ENCODE data around the gene A1BG.
"Not testable (repeated sequence)": the region's sequence is repeated elsewhere in the genome, so short reads cannot be mapped to it uniquely, and the experiment has no call there.

A1BG gene

DNA sequence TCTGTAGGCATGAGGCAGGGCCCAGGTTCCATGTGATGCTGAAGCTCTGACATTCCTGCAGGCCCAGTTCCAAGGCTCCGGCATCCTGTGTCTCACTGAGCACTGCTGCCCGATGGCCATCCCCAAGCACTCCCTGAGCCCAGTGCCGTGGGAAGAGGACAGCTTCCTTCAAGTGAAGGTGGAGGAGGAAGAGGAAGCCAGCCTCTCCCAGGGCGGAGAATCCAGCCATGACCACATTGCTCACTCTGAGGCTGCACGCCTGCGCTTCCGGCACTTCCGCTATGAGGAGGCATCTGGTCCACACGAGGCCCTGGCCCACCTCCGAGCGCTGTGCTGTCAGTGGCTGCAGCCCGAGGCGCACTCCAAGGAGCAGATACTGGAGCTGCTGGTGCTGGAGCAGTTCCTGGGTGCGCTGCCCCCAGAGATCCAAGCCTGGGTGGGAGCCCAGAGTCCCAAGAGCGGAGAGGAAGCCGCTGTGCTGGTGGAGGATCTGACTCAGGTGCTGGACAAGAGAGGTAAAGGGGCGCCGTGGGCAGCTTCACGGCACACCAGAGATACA lies 18.5 kb downstream of the A1BG start:
- no peak for DNase-seq (ENCODE audit: low read depth)

DNA sequence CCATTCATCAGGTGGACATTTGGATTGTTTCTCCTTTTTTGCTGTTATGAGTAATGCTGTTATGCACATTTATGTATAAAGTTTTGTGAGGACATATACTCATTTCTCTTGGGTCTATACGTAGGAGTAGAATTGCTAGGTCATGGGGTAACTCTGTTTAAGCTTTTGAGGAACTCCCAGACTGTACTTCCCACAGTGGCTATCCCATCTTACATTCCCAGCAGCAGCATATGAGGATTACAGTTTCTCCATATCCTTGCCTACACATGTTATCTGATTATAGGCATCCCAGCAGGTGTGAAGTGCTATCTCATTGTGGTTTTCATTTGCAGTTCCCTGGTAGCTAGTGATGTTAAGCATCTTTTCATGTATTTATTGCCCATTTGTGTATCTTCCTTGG lies 20.6 kb downstream of the A1BG start:
- DNase-seq (ENCODE audit: low read depth): no peak

DNA sequence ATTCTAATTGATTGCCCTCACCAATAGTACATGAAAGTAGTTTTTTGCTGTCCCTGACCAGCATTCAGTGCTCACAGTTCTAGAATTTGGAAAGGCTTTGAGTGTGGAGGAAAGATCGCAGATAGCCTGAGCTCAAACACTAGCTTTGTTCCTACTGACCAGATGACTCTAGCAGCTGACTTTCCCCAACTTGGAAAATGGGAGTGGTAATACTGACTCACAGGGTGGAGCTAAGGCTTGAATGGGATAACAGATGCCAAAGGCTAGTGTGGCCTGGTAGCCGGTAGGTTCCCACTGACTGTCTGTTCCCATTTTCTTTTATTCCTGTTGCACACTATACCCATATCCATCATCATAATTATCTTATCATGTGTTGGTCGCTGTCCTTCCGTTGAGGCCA lies 22.8 kb downstream of the A1BG start:
- DNase-seq (ENCODE audit: low read depth): peak; percentile 59

DNA sequence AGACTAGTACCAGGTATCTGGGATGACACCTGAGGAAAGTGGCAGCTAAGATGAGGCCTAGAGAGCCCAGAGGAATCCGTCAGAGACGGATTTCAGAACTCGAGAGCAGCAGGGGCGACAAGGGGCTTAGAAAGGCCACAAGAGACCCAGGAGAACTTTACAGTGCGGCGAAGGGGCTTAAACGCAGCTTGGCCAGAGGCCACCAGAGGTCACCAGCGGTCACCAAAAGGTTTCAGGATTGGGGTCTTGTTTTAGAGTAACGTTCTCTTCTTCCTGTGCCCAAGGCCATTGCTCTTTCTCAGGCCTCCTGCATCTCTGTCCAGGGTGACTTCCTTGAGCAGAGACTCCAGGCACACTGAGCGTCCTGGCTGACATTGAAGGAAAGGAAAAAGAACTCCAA lies 24.3 kb downstream of the A1BG start:
- no peak for DNase-seq (ENCODE audit: low read depth)

DNA sequence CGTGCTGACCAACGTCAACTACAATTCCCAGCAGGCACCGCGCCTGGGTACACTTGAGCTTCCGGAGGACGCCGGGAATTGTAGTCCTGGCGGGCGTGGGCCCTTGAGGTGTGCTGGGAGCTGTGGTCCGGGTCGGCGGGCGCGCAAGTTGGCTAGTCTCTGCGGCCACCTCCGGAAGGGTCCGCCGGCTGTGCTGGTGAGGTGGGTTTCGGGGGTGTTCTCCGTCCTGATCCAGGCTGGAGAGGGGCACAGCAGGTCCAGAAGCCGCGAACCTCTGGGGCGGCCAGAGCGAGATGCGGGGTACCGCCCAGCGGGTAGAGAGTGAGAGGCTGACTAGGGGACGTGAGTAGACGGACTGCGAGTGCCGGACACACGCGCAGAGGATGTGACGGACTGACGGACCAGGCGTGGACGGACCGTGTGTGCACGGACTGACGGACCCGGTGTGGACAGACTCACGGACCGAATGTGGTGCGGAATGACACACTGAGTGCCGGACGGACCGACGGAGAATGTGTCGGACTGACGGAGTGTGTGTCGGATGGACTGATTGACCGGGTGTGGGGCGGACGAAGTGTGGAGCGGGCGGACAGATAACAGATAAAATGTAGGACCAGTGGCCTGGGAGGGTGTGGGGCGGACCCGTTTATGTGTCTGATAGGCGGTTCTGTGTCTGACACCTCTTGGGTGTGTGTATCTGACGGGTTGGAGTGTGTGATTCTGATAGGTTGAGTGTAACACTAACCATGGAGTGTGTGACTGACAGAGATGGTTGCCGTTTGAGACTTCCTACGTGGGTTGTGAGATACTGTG lies 26.2 kb downstream of the A1BG start, which contains the start of gene ZSCAN22:
TSS of gene ZSCAN22 (plus strand) at position 81 of the 813 bp plus-strand sequence. CDS start 7,809 bp downstream, outside the sequence.
- peak; percentile 96 for DNase-seq (ENCODE audit: low read depth)

DNA sequence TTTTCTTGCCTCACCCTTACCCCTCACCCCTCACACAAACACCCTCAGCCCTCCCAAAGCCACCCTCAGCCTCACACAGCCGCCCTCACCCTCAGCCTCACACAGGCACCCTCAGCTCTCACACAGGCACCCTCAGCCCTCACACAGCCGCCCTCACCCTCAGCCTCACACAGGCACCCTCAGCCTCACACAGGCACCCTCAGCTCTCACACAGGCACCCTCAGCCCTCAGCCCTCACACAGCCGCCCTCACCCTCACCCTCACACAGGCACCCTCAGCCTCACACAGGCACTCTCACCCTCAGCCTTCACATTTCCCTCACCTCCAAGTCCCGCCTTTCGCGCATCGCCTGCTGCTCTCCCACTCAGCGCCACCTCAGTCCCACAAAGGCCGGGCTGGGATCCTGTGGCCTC lies 26.8 kb downstream of the A1BG start:
- no peak for DNase-seq (ENCODE audit: low read depth)

DNA sequence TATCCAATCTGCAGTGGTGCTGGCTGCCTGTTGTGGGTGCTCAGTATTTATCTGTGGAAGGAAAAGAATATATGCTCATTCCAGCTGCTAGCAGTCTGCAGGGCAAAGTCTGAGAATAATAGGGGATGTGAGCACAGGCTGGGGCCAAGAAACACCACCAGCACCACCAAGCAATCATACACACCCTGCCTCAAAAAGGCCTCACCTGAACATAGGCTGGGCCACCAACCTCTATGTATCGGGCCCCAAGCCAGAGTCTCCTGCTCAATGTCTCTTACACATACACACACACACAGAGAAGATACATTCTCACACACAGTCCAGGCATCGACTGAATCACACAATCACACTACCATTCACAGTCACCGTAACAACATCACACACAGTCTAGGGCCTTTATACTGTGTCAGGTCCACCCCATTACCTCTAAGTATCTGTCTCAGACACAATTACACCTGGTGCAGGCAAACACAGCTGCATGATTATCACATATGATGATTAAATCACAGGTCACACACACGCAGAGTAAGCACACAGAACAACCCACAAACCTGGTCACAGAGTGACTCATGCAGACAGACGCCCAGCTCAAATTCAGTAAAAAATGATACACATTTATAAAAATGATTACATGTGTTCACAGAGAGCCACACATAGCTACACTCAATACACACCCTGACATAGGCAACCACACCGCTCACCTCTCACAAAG lies 27.8 kb downstream of the A1BG start:
- no peak for DNase-seq (ENCODE audit: low read depth)

DNA sequence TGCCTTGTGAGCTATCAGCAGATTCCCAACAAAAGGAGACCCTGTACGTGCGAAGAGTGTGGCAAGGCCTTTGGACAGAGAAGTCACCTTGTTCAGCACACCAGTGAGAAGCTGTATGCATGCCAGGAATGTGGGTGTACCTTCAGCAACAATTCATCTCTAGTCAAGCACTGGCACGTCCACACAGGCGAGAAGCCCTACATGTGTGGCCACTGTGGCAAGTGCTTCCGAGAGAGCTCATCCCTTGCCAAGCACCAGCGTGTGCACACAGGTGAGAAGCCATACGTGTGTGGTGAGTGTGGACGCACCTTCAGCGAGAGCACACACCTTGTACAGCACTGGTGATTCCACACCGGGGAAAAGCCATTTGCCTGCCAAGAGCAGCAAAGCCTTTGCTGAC lies 34.1 kb downstream of the A1BG start:
- no peak for DNase-seq (ENCODE audit: low read depth)

DNA sequence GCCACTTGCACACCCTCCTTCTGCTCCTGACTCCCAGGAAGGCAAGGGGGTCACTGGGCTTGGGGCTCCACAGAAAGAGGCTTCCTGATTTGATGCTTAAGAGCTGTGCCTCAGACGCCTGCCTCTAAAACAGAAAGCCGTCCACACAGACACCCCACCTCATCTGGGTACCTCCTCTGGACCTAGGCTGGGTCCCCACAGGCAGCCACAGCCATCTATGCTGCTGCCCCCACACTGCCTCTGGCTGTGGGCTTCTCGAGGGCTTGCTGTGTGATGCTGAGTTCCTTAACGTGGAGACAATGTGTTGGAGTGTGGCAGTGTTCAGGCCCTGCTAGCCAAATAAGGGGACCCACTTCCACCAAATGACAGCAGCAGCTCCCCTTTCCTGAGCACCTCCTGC lies 35.0 kb downstream of the A1BG start:
- no peak for DNase-seq (ENCODE audit: low read depth)

DNA sequence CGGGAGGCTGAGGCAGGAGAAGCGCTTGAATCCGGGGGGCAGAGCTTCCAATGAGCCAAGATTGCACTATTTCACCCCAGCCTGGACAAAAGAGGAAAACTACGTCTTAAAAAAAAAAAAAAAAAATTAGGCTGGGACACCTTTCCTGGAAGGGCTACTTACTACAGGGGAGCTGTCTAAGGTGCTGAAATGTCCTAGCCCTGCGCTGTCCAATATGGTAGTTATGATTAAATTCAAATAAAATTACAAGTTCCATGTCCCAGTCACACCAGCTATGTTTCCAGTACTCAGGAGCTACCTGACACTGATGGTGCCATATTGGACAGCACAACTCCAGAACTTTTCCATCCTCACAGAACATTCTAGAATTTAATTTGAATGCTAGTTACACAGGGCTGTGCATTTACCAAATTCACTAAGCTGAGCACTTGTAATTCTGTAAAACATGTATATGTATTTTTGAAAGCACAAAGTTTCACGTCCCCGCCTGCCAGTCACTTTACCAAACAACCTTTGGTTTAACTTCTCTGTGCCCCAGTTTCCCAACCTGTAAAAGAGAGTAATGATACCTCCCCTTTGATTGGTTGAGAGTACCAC lies 35.7 kb downstream of the A1BG start:
- peak; percentile 63 for DNase-seq (ENCODE audit: low read depth)

DNA sequence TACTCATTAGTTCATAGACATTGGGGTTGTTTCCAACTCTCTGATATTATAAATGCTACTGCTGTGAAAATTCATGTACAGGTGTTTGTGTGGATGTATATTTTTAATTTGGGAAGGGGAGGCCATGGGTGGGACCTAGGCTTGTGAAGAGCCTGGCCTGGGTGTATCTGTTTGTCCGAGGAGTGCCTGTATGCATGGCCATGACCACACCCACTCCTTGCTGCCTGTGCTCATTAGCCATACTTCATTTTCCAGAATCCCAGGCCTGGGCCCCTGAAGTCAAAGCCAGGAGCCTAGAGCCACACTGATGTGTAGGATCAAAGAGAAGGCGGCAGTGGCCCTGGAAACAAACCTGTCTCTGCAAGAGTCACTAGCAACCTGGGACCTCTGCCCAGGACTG lies 37.7 kb downstream of the A1BG start:
- no peak for DNase-seq (ENCODE audit: low read depth)

DNA sequence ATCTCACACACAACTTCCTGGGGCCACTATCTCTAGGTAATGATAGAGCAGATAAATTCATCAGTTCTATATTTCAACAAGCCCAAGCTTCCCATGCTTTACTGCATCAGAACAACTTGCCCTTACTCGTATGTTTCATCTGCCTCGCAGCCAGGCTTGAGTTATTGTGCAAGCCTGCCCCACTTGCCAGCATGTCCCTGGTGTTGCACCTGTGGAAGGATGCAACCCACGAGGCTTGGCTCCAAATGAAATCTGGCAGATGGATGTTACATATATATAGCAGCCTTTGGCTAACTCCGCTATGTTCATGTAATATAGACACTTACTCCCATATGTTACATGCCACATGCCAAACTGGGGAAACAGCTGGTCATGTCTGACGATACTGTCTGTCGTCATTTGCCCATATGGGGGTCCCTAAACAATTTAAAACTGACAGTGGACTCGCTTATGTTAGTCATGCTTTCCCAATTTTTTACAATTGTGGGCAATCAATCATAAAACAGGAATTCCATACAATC lies 41.9 kb downstream of the A1BG start:
- DNase-seq (ENCODE audit: low read depth): no peak

DNA sequence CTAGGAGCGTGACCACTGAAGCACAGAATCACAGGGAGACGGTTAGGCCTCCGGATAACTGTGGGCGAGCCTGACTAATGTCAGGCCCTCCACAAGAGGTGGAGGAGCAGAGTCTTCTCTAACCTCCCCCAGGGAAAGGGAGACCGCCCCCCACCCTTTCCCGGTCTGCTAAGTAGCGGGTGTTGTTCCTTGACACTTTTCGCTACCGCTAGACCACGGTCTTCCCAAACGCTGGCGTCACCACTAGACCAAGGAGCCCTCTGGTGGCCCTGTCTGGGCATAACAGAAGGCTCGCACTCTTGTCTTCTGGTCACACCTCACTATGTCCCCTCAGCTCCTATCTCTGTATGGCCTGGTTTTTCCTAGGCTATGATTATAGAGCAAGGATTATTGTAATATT lies 42.6 kb downstream of the A1BG start:
- DNase-seq (ENCODE audit: low read depth): not testable (repeated sequence)

DNA sequence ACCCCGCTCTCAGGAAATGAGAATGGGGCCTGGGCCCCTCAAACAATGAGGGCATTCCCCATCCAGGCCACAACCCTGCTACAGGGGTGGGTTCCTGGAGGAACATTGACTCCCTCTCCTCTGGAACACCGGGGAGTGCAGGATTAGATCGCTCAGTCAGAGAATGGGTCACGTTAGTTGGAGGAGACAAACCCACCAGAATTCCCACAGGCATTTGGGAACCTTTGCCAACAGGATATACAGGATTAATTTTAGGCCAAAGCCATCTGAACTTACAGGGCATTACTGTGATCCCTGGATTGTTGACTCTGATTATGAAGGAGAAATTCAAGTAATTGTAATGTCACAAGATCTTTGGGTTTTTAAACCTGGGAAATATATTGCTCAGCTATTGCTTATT lies 45.6 kb downstream of the A1BG start:
- DNase-seq (ENCODE audit: low read depth): no peak

DNA sequence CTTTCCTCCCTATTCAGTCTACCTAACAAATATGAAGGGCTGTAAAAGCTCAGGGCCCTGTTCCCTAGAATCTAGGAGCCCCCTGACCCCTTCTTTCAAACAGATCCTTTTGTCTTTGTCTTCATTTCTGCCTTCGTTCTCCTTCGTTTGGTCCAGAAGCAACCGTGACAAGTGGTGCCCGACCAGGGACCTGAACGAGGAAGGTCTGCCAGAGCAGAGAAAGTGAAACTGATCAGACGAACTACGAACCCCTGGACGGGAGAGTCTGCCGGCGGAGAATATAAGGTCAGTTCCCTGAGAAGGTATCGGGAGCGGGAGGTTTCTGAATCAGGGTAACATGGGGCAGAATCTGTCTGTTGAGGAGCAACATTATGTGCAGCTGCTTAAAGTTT lies 47.4 kb downstream of the A1BG start:
- DNase-seq (ENCODE audit: low read depth): no peak

DNA sequence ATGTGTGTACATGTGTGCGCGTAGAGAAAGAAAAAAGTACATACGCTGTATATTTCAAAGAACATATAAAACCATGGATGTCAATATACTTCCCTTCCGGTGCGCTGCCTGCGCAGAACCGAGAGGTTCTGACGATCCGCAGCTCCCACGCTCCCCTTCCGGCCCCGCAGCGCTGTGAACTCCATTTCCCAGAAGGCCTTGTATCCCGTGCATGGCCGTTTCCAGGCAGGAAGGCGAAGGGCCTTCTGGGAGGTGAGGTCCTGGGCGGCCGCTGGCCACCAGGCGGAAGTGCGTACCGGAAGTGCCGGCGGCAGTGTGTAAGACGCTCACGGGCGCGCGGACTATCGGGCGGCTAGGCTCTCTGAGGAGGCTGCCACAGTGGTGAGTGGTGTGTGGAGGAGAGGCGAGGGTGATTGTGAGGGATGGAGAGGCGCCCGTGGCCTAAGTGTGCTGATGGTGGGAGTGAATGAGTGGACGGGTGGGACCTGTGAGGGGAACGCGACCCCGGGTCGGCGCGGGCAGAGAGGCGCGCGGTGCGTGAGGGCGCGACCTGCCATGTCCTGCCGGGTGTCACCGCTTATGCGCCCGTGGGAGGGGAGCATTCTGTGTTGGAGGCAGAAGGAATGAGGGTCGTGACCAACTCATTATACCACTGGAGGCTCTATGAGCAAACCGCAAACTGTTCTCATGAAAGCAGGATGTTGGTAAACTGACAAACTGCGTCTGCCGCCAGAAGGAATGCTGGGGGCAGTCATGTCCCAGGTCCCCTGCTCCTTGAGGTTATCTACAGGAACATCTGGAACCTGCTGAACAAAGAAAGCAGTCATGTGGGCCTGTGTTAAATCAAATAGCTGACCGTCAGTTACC lies 48.0 kb downstream of the A1BG start, which contains the start of gene ERVK3-1:
TSS of gene ERVK3-1 (plus strand) at position 313 of the 867 bp plus-strand sequence. CDS start 6,792 bp downstream, outside the sequence.
- DNase-seq (ENCODE audit: low read depth): peak; percentile 98

DNA sequence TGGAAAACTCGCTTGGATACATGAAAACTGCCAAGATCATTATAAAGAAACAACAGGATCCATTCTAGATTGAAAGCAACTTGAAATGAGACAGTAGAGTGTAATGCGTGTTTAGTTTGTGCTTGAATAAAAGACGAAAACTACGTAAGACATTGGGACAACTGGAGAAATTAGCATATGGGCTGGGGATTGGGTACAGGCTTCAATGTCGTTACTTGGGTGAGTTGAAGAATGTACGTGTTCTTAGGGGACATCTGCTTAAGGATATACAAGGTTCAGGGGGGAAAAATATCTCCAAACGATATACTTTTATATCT lies 48.6 kb downstream of the A1BG start:
- DNase-seq (ENCODE audit: low read depth): no peak

DNA sequence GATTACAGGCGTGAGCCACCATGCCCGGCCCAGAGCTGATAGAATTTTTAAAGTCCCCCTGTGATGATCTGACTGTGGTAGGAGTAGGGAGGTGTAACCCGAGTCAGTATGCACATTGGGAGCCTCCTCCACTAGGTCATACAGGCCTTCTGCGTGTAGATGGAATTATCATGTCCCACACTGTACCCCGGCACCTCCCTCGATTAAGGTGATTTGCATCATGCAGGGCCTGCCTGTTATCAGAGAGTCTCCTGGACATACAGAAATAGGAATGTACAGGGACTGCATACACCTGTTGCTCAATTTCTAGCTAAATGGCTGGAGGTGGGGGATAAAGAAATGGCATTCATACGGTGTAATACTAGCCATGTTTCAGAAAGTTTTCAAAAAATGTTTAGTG lies 49.0 kb downstream of the A1BG start:
- no peak for DNase-seq (ENCODE audit: low read depth)

DNA sequence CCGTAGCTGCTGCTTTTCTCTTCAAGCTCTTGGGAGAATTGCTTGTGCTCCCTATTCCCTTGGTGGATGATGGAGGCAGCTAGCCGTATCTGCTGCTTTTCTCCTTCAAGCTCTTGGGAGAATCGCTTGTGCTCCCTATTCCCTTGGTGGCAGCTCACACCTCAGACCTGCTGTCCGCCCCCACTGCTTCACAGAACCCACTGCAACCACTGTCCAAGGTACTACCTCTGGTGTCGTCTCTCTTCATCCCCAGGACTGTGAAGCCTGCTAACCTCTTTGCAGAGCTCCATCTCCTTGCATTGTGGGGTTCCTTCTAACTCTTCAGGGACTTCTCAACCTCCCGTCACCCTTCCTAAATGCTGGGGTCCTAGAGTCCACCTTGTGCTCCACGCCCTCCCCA lies 52.7 kb downstream of the A1BG start:
- DNase-seq (ENCODE audit: low read depth): no peak

DNA sequence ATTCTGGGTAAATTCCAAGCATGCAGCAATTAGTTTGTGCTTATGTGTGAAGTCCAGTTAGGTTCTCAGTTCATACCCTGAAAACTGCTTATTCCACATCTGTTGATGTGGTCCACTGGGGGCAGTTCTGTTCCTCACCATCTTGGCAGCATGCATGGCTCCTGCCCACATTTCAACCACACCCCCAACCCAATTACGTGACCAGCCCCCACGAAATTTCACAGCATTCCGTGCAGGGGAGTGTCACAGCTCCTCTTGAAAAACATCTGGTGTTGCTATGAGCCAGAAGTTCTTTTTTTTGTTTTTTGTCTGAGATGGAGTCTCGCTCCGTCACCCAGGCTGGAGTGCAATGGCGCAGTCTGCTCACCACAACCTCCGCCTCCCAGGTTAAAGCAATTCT lies 57.2 kb downstream of the A1BG start:
- DNase-seq (ENCODE audit: low read depth): no peak

Data from EH (cell line).